NOMO-1 treated with DMSO at 0.1 percent for 48 hours (cell line): ENCODE results near the gene MEX3C.

Experiments used
- DNase-seq: peaks from one replicate; lab custom pipeline; 2025; ENCODE audit not compliant: unreplicated experiment; lab: John Stamatoyannopoulos, UW

MEX3C gene

DNA sequence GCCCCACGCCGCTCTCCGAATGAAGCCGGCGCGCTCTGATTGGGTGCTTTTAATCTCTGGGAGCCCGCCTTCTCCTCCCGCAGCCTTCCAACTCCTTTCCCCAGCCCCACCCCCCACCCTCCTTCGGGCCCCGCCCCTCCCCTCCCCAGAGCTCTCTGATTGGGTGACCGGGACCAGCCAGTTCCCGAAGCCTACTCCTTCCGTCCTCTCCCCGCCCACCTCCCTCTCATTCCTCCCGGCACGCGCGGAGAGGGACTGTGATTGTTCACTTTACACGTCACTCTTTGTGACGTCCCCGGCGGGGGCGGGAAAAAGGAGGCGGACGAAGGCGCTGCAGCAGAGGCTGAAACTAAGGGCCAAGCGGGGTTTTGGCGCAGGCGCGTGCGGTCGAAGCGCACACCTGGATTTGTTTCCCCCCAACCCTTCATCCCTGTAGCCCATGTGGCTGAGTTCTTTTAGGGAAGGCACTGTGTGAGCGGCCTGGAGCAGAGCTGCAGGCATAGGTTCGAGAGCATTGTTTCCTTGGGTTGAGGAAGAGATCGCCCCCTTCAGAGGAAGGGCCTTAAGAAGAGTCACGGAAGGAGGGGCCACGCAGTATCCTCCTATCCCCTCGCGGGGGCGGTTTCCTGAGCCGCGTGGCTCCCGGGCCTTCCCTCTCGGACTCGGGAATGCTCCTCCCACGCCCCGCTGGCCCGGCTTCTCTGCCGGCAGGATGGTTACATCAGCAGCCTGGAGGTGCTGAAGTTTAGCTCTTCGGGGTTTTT is at the start of gene MEX3C:
Gene MEX3C (minus strand): TSS at position 21 of the 764 bp plus-strand sequence. CDS start 361 bp downstream, outside the sequence.
- DNase-seq, result peak; percentile 95

DNA sequence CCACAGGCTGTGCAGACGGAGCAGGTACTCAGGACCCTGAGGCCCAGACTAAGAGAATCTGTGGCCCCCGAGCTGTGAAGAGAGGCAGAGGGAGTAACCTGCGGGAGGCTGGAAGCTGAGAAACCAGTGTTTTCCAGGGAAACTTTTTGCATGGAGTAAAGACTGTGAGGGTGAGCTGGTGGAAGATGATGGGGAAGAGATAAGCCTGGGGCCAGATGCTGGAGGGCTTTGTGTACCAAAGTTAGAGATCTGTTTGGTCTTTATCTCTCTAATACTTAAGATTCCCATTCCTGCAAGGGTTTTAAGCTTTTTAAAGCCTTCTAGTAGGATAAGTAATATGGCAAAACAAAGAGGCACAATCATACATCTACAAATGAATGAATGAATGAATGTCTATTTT is 43.7 kb upstream of the MEX3C start:
- DNase-seq, result no peak

DNA sequence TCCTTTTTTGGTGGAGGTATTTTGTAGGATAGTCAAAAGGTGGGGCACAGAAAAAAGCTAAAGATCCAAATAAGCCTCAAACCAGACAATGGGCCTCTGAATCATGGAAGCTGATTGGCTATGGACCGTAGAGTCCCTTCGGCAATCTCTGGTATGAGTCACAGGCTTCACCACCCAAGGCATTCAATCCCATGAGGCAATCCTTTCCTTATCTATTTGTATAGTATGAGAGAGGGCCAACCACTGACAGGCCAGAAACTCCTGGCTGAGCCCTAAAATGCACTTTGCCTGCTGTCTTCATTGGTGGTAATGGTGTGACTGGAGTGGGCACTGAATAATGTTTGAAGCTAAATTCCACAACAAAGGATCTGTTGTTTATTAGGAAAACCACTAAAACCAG is 38.7 kb upstream of the MEX3C start:
- peak; percentile 1 for DNase-seq

DNA sequence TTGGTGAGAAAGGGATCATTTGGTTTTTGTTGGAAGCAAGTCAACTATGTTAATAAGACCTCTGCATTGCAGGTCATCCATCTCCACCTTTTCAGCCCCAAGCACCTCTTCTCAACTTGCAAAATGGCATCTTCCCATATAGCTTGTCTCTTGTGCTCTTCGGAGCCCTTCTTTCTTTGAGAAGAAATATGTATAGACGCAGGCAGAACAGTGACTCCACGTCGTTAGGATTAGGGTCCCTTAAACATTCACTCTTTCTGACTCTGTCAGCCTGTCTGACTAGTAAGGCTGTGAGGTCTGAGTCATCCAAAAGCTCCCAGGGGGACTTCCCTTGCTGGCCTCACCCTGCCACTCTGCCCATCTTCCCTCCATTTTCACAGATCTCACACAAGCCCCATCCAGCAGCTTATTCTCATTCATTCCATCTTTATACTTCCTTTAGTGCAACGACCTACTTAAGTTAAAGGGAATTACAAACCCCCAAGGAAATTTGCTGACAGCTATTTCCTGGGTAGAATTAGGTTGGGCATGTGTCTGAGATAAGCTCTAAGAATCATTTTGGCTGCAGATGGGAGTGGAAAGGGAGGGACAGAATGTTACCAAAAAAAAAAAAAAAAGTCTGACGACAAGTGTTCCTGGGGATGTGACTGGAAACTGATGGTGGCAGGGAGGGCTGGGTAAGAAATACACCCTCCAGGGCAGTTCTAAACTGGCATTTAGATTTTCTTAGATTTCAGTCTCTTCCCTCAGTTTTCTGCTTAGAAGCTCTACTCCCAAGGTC is 37.7 kb upstream of the MEX3C start:
- no peak for DNase-seq

- DNase-seq, result no peak
These were observed 36.9 kb upstream of the MEX3C start for GRCh38 chr18:51234117-51235008.

GRCh38 chr18:51229328-51229727 is 31.8 kb upstream of the MEX3C start:
- DNase-seq, result no peak

- no peak for DNase-seq
These were observed 30.2 kb upstream of the MEX3C start for GRCh38 chr18:51227660-51228059.

GRCh38 chr18:51226587-51227350 is 29.3 kb upstream of the MEX3C start:
- DNase-seq, result no peak

GRCh38 chr18:51226068-51226467 is 28.6 kb upstream of the MEX3C start:
- DNase-seq, result no peak

- DNase-seq, result no peak
These were observed 15.1 kb upstream of the MEX3C start for GRCh38 chr18:51212606-51213005.

GRCh38 chr18:51211552-51211951 is 14.1 kb upstream of the MEX3C start:
- peak; percentile 97 for DNase-seq

DNA sequence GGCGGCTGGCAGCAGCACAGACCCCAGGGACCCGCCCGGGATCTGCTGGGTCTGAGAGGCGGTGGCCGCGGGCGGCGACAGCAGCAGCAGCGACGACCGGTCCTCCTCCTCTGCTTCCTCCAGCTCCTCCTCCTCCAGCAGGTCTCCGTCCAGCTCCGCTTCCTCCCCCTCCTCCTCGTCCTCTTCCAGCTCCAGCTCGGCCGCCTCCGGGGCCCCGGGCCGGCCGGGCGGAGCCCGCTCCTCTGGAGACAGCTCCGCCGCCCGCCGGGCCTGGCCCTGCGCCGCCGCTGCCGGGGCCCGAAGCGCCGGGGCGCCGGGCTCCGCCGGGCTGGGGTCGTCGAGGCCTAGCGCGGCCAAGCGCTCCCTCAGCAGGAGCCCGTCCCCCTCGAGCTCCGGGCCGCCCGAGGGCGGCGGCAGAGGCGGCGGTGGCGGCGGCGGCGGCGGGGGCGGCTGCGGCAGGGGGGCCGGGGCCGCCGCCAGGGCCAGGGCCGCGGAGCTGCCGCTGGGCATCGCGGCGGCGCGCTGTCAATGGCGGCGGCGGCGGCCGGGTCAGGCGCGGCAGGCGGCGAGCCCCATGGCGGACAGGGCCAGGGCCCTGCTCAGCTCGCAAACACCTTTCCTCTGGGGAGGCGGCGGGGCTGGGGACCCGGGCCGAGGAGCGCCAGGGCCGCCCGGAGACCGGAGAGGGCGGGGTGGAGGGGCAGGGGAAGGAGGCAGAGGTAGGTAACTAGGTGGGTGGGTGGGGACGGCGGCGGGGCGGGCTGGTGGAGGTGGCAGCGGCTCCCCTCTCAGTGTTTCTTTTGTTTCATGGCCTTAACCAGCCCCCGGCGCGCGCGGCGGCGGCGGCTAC is 445 bp downstream of the MEX3C start:
- DNase-seq, result peak; percentile 46

DNA sequence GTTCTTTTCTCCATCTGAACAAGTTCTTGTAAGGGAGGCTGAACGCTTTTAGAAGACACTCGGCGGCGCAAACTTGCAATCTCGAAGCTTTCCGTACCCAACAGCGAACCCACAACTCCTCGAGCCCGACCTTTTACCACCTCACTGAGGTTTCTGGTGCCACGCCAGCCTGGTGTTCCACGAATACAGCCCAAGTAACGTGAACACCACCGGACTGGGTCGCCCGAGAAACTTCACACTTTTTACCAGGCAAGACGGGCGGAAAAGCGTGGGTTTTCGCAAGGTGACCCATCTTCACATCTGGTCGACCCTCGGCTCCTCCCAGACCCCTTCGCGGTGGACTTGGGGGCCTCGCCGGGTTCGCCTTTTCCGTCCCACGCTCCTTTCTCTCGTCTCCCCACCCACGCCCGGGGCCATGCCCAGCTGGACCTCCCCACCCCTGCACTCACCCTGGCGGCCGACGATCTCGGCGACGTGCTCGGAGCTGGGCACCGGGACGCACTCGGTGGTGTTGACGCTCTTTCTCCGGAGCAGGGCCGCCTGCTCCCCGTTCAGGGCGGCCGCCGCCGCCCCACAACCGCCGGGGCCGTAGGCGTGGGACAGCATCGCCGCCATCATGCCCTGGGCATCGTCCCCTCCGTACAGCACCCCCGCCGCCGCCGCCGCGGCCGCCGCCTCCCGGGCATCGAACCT is 1.2 kb downstream of the MEX3C start:
- DNase-seq, result no peak

- peak; percentile 10 for DNase-seq
These were observed 1.9 kb downstream of the MEX3C start for GRCh38 chr18:51195451-51196117.

- no peak for DNase-seq
These were observed 2.4 kb downstream of the MEX3C start for GRCh38 chr18:51195086-51195450.

DNA sequence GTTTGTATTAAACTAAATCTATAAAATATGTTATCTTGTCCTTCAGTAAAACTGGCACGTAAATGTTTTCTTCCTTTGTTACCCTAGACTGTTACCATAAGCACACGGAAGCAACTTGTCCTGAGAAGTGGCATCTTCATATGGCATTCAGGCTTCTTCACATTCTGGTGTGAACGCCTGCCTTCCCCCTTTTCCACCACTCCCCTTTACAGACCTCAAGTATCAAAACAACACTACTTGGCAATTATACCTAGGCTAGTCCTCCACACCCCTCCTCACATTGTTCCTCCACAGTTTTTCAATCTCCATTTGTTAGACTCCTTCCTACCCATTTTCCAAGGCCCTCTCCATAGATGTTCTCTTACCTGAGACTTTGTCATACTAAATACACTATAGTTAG is 2.9 kb downstream of the MEX3C start:
- no peak for DNase-seq

GRCh38 chr18:51193621-51194287 is 3.7 kb downstream of the MEX3C start:
- no peak for DNase-seq

GRCh38 chr18:51192696-51193095 is 4.8 kb downstream of the MEX3C start:
- no peak for DNase-seq
